DOHH2 (cell line): ENCODE results near the gene NRXN3.

Experiments
- CTCF ChIP-seq: fragments of 200-600 bp; sonication (generic); IDR thresholded peaks from one replicate; pipeline ENCODE4 v1.5.1; 2014; ENCODE audit warnings: antibody characterized with exemption, mild to moderate bottlenecking, low read depth, low read length; ENCODE audit not compliant: poor library complexity, severe bottlenecking
- EZH2phosphoT487 ChIP-seq: fragments of 200-600 bp; sonication (generic); IDR thresholded peaks from 2 replicates; pipeline ENCODE4 v1.6.1; 2017; ENCODE audit warnings: borderline replicate concordance, mild to moderate bottlenecking, antibody characterized with exemption, low read length, moderate library complexity, mixed read lengths

- no peak for TF ChIP-seq EZH2phosphoT487
- TF ChIP-seq CTCF = no peak
Measured at GRCh38 chr14:79530555-79530954, 1360.4 kb downstream of the NRXN3 start.
